GM18858 (cell line): ENCODE results near the gene WDR35.

Experiments used
- ATAC-seq: cut with Tn5 transposase; IDR thresholded peaks from one replicate; pipeline ENCODE4 v1.9.1; 2021; ENCODE audit not compliant: unreplicated experiment

The WDR35 gene

DNA sequence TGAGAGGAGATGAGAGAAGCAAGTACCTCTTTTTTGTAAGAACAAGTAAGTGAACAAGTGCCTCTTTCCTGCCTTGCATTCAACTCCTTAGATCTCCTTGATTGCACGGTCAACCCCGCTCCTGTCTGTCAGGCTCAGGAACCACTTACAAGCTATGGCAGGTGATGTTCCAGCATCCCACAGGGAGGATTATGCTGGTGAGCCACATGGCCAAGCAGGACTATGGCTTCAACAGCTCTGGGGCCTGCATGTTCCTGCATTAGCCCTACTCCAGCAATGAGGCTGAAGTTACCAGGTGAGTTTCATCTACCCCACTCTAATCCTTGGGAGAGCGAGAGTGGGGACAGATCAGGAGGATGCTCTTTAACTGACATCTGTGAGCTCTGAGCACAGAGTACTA lies 117.6 kb downstream of the WDR35 start:
- no peak for ATAC-seq

DNA sequence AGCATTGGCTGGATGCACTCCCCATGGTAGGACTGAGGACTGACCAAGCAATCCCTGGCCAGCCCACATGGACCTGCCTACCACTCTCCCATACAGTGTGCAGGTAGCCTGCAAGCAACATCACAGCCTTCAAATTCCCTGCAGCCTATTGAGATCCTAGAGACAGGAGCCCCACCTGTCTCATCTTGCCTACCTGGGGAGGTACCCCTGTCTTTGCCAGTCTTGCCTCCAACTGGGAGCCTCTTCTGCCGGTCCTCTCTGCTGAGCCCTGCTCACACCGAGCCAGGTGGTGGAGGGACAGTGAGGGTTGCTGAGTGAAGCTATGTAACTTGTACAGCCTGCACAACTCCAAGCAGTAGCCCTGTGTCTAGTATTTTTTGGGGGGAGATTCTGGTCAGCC lies 118.1 kb downstream of the WDR35 start:
- ATAC-seq, result no peak

DNA sequence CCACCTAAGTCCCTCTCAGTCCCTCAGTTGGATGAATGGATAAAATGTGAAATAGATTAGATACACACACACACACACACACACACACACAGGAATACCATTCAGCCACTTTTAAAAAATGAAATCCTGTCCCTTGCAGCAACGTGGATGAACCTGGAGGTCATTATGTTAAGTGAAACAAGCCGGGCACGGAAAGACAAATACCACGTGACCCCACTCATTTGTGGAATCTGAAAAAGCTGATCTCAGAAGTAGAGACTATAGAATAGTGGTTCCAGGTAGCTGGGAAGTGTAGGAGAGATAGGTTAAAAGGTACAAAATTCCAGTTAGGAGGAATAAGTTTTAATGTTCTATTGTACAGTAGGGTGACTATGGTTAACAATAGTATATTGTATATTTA lies 119.1 kb downstream of the WDR35 start:
- ATAC-seq, result no peak

DNA sequence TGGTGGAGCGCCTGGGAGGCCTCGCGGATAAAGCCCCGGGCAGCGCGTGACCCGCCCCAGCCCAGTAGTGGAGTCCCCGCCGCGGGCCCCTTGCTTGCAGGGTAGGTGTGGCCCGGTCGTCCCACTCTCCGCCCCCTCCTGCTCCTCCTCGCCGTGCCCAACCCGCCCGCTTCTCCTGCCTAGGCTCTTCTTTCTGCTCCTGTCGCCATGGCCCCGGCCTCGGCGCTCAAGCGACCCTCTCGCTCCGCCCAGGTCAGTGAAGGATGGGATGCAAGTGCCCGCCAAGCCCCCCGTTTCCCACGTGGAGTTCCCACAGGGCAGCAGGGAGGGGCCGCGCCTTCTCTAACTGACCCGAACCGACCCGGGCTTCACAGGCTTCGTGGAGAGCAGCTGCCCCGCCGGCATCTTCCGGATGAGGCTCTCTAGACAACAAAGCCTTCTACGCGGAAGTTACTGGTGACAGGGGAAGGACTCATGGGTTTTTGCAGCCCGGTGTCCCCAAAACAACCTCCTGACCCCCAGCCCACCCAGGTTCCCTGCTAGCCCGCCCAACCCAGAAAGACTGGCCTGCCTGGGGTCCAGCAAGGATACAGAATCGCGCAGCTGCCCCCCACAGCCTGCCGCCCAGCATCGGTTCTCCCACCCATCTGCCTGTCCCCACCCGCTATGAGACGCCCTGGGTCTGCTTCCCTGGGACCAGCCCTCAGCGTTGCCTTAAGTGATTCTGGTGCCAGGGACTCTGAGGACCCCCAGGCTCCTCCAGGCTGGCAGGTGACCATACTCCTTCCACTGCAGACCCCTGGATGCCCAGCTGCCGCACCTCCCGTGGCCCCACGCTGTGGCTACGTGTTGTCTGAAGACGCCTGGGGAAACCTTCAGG lies 121.0 kb downstream of the WDR35 start:
- ATAC-seq, result peak; percentile 34

DNA sequence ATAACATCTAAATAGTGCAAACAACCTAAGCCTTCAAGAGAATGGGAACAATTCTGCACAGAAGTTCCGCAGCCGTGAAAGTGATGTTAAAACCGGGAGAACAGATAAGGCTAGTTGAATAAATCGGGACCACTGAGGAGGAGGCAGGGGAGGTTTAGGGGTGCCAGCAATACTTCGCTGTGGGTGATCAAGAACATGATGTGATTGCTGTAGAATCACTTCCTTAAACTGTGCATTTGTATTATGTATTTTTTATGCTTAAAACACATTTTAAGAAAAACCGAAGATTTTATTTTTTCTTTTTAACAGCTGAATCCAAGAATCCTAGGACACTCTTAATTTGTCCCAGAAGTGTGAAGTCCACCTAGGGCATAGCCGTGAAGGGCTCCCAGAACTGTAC lies 121.7 kb downstream of the WDR35 start:
- ATAC-seq, result no peak

DNA sequence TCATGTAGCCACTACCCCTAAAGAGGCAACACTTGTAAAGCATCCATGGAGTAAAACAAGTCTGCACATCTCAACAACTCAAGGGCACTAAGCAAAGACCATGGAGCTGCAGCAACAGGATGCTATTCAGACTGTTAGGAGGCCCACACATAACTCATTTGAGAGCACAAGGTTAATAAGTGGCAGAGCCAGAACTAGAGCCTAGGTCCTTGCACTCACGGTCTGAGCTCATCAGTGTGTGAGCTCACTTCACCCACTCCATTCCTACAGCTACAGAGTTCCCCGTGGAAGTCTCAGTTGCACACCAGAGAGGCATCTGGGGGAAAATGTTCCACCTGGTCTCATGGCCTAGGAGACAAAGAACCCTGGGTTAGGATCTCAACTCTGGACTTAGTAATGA lies 123.1 kb downstream of the WDR35 start:
- no peak for ATAC-seq

DNA sequence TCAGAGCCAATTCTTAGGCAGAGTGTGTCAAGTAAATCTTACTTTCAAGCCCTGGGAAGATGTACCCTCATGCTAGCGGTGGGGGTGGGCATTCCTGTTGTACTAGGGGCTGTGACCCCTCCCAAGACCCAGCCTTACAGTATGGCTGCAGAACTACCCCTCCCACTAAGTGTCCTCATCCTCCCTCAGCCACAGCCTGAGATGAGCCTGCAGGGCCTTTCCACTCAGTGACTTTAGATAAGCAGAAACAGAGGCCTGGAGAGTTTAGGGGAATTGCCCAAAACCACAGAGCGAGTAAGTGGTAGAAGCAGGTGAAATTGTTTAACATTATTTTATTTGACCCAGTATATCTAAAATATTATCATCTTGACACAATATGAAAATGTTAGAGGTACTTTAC lies 124.8 kb downstream of the WDR35 start:
- peak; percentile 40 for ATAC-seq

DNA sequence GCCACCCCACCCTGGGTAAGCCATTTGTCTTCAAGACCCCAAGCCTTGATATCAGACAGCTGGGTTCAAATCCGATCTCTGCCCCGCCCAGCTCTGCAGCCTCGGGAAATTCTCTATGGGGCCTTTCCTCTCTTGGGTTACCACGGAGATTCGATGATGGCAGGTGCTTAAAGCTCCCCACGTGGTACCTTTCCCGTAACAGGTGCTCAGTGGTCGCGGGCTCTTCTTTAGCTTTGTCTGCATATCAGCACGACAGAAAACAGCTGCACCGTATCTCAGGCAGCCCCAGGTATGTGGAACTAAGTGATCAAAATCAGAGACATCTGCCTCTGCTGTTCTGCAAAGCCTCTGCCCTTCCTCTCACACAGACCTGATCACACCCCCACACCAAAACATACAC lies 125.5 kb downstream of the WDR35 start:
- ATAC-seq, result no peak

DNA sequence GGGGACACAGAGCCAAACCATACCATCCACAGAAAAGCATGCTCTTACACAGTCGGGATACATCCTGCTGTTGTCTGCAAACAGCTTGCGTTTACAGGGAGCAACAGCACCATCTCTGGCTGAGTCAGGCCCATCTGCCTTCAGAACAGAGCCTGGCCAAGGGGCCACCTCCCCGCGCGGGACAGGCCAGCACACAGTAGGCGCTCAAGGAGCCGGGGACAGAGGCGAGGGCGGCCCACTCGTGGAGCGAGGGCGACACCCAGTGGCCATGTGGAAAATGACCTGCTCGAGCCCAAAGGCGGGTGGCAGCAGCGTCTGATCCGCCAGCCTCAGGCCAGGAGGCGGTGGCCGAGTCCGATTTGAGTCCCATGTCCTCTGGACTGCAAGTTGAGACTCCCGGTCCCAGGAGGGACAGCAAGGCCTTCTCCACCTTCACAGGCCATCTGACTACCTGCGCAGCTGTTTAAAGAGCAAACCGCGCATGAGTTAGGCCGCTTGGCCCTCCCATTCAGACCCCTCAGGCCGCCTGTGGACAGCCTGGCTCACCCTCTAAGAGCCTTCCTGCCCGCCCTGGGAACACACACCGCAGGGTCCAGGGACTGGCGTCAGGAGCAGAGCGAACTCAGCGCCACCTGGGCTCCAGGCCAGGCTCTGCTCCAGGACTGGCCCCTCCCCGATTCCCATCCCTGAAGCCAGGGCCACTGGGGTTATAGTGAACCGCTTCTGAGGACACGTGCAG lies 126.4 kb downstream of the WDR35 start:
- peak; percentile 65 for ATAC-seq

DNA sequence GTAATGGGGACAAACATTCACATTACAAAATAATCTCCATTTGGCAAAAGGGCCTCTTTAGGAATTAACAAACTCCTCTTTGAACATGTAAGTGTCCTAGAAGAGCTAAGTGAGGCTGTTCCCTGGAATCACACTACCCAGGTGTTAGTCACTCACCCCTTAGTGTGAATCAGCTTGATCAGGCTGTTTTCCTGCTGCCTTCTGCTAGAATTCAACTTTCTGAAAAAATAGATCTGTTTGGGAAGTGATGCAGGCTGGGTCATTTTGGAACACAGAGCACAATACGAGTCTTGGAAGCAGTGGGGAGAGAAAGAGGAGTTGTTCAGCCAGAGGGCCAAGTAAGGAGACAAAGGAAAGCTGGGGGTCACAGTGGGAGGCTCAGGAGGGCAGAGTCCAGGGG lies 128.1 kb downstream of the WDR35 start:
- no peak for ATAC-seq
